Measurements from ENCODE around the gene RMND1. TPM values are rescaled to one million over a fixed set of nuclear protein-coding genes. Genes with fewer than 3 reads are reported as not detected.

The RMND1 gene
- total and polyA plus RNA-seq, 2 donors from 2014 or later, result 18.3 to 33.7 TPM

- no peak for TF ChIP-seq CTCF (IDR thresholded peaks at IDR 0.05; ENCODE audit: borderline replicate concordance, extremely low read depth, insufficient read depth)
- no peak for FAIRE-seq
- Histone ChIP-seq H3K27me3 (ENCODE audit: control insufficient read depth, insufficient read depth, low read length) (no peaks in the 10 kb centered on the region), H3K4me3 (ENCODE audit: low read length in 3 of 3) (no peak overlapping the region), H3K4me1 (ENCODE audit: control insufficient read depth in 2 of 3, insufficient read depth in 2 of 3, low read depth in 1 of 3, low read length in 3 of 3) (no peaks in the 10 kb centered on the region), H3K27ac (ENCODE audit: low read depth in 2 of 2, low read length in 2 of 2) (no peak overlapping the region), H3K9me3 (ENCODE audit: control insufficient read depth in 2 of 3, insufficient read depth in 1 of 3, low read length in 3 of 3) (no peaks in the 10 kb centered on the region), H3K9ac (ENCODE audit: low read length in 3 of 3) (no peak overlapping the region), H3K36me3 (ENCODE audit: control insufficient read depth in 2 of 3, insufficient read depth in 3 of 3, low read length in 3 of 3) (peaks cover 2 to 34% (median 22%) of the 10 kb centered on the region in 3 donors)
- DNase-seq, result no peak
- intact Hi-C loops (cut with DNase I), result no loop called here
Measured at GRCh38 chr6:151413372-151414145, 38.4 kb downstream of the RMND1 start.

DNA sequence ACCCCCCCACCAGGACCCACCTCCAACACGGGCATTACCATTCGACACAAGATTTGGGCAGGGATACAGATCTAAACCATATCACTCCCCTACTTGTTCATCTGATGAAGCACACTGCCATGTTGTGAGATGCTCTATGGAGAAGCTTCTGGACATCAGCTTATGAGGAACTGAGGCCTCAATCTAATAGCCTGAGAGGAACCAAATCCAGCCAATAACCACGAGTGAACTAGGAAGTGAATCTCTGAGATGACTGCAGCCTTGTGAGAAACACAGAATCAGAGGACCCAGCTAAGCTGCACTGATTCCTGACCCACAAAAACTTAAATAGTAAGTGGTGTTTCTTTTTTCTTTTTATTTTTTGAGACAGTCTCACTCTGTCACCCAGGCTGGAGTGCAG, 39.0 kb downstream of the RMND1 start:
- Histone ChIP-seq H3K9me3 (ENCODE audit: control insufficient read depth in 2 of 3, insufficient read depth in 1 of 3, low read length in 3 of 3) (no peaks in the 10 kb centered on the region), H3K9ac (ENCODE audit: low read length in 3 of 3) (no peak overlapping the region), H3K27ac (ENCODE audit: low read depth in 2 of 2, low read length in 2 of 2) (no peak overlapping the region), H3K36me3 (ENCODE audit: control insufficient read depth in 2 of 3, insufficient read depth in 3 of 3, low read length in 3 of 3) (peaks cover 3 to 34% (median 22%) of the 10 kb centered on the region in 3 donors), H3K27me3 (ENCODE audit: control insufficient read depth, insufficient read depth, low read length) (no peaks in the 10 kb centered on the region), H3K4me1 (ENCODE audit: control insufficient read depth in 2 of 3, insufficient read depth in 2 of 3, low read depth in 1 of 3, low read length in 3 of 3) (no peaks in the 10 kb centered on the region), H3K4me3 (ENCODE audit: low read length in 3 of 3) (no peak overlapping the region)
- FAIRE-seq (no peak), DNase-seq (no peak)
- no peak for TF ChIP-seq CTCF (IDR thresholded peaks at IDR 0.05; ENCODE audit: borderline replicate concordance, extremely low read depth, insufficient read depth)
- intact Hi-C loops (cut with DNase I), result no loop called here

- FAIRE-seq, result no peak
- Histone ChIP-seq H3K36me3 (ENCODE audit: control insufficient read depth in 2 of 3, insufficient read depth in 3 of 3, low read length in 3 of 3) (peaks cover 4 to 32% (median 19%) of the 10 kb centered on the region in 3 donors), H3K4me1 (ENCODE audit: control insufficient read depth in 2 of 3, insufficient read depth in 2 of 3, low read depth in 1 of 3, low read length in 3 of 3) (no peaks in the 10 kb centered on the region), H3K4me3 (ENCODE audit: low read length in 3 of 3) (no peak overlapping the region), H3K9ac (ENCODE audit: low read length in 3 of 3) (no peak overlapping the region), H3K27ac (ENCODE audit: low read depth in 2 of 2, low read length in 2 of 2) (no peak overlapping the region), H3K9me3 (ENCODE audit: control insufficient read depth in 2 of 3, insufficient read depth in 1 of 3, low read length in 3 of 3) (no peaks in the 10 kb centered on the region), H3K27me3 (ENCODE audit: control insufficient read depth, insufficient read depth, low read length) (no peaks in the 10 kb centered on the region)
- DNase-seq, result no peak
- no peak for TF ChIP-seq CTCF (IDR thresholded peaks at IDR 0.05; ENCODE audit: borderline replicate concordance, extremely low read depth, insufficient read depth)
- intact Hi-C loops (cut with DNase I), result no loop called here
Measured at GRCh38 chr6:151409679-151410078, 42.2 kb downstream of the RMND1 start.

All from kidney (tissue), 14 donors.